ENCODE measurements around the gene CDK5RAP2. TPM values are rescaled to one million over a fixed set of nuclear protein-coding genes. Genes with fewer than 3 reads are reported as not detected.

CDK5RAP2 gene
- total RNA-seq, 1 donor from 2014 or later: 33.6 TPM

DNA sequence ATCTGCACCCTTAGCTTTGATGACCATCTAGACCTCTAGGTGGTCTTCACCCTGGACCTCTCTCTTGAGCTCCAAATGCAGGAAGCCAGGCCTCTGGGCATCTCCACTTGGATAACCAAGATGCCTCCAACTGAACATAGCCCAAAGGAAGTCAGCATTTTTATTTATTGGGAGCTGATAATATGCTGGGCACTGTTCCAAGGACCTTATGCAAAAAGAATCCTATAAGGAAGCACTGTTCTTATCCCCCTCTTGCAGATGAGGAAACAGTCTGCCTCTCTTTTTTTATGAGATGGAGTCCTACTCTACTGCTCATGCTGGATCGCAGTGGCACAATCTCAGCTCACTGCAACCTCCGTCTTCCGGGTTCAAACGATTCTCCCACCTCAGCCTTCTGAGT, 219.9 kb downstream of the CDK5RAP2 start:
- H3K36me3 ChIP-seq: no peaks in the 10 kb centered on the region
- no peak overlapping the region for H3K4me3 ChIP-seq
- H3K27me3 ChIP-seq: no peaks in the 10 kb centered on the region
- H3K4me1 ChIP-seq: no peaks in the 10 kb centered on the region
- intact Hi-C loops (cut with DNase I): no loop called here
- H3K9me3 ChIP-seq: no peaks in the 10 kb centered on the region
- DNase-seq (ENCODE audit: low spot score in 2 of 2): no peak
- no peak overlapping the region for H3K27ac ChIP-seq
- TF ChIP-seq CTCF (IDR thresholded peaks at IDR 0.05): no peak

GRCh38 chr9:120358877-120359276, 221.1 kb downstream of the CDK5RAP2 start:
- no peaks in the 10 kb centered on the region for H3K9me3 ChIP-seq
- no peak overlapping the region for H3K27ac ChIP-seq
- no peak overlapping the region for H3K4me3 ChIP-seq
- intact Hi-C loops (cut with DNase I): no loop called here
- H3K4me1 ChIP-seq: no peaks in the 10 kb centered on the region
- no peaks in the 10 kb centered on the region for H3K27me3 ChIP-seq
- TF ChIP-seq CTCF (IDR thresholded peaks at IDR 0.05): no peak
- no peak for DNase-seq (ENCODE audit: low spot score in 2 of 2)
- H3K36me3 ChIP-seq: no peaks in the 10 kb centered on the region

DNA sequence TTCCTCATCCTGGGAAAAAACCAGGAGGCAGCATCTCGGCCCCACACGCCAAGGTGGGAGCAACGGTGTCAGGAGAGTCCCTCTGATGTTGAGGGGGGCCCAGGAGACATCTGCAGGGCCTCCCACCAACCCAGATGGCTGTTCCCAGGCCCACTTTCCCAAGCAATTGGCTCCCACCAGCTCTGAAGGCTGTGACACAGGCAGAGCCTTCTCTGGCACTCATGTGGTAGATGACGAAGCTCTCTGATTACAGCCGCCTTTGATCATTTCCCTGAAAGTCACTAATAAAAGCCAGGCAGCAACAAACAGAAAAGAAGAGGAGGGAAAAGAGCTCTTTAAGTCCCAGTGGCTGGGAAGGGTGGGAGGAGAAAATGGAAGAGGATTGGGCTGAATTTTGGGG, 226.5 kb downstream of the CDK5RAP2 start:
- Histone ChIP-seq H3K4me1 (no peaks in the 10 kb centered on the region), H3K27ac (no peak overlapping the region), H3K27me3 (no peaks in the 10 kb centered on the region), H3K4me3 (no peak overlapping the region), H3K9me3 (no peaks in the 10 kb centered on the region), H3K36me3 (no peaks in the 10 kb centered on the region)
- no peak for TF ChIP-seq CTCF (IDR thresholded peaks at IDR 0.05)
- intact Hi-C loops (cut with DNase I): no loop called here
- DNase-seq (ENCODE audit: low spot score in 2 of 2): no peak

DNA sequence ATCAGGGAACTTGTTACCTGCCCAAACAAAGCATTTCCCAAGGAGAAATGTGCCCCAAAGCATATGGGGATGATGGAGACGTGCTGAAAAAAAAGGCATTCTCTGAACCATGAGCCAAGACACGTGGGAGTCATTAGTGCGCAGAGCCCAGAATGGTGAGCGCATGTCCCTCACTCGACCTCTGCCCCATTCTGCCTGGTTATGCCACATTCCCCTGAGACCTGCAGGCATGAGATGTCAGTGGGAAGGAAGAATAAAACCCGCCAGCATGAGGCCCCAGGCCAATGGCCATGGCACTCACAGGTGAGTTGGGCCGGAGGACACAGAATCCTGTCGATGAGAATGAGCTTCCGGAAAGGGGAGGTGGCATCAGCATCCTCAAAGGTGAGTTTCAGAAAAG, 228.9 kb downstream of the CDK5RAP2 start:
- Histone ChIP-seq H3K9me3 (no peaks in the 10 kb centered on the region), H3K4me3 (no peak overlapping the region), H3K27me3 (no peaks in the 10 kb centered on the region), H3K27ac (no peak overlapping the region), H3K36me3 (no peaks in the 10 kb centered on the region), H3K4me1 (no peaks in the 10 kb centered on the region)
- DNase-seq (ENCODE audit: low spot score in 2 of 2): no peak
- intact Hi-C loops (cut with DNase I): no loop called here
- no peak for TF ChIP-seq CTCF (IDR thresholded peaks at IDR 0.05)

GRCh38 chr9:120350596-120350995, 229.4 kb downstream of the CDK5RAP2 start:
- Histone ChIP-seq H3K4me3 (no peak overlapping the region), H3K4me1 (no peaks in the 10 kb centered on the region), H3K36me3 (no peaks in the 10 kb centered on the region), H3K9me3 (no peaks in the 10 kb centered on the region), H3K27me3 (no peaks in the 10 kb centered on the region), H3K27ac (no peak overlapping the region)
- TF ChIP-seq CTCF (IDR thresholded peaks at IDR 0.05): no peak
- intact Hi-C loops (cut with DNase I): no loop called here
- no peak for DNase-seq (ENCODE audit: low spot score in 2 of 2)

DNA sequence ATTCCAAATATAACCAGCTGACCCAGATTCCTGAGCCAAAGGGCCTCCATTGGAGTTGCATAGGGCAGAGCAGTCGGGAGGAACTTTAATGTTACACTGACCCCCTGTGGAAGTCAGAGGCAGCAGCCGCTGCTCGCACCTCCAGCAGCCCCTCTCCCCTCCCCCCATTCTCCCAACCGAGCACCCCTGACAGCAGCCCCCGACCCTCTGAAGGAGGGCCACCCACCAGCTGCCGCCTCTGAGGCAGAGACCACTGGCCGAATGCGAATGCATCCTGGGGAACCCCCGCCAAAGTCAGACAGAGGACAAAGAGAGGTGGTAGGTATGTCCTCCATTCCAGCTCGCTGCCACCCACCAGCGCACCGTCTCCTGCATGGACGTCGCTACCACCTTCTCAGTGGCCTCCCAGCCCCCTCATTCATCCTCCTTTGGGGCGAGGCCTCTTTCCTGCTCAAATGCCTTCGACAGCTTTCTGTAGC, 231.0 kb downstream of the CDK5RAP2 start:
- Histone ChIP-seq H3K4me1 (no peaks in the 10 kb centered on the region), H3K36me3 (no peaks in the 10 kb centered on the region), H3K4me3 (no peak overlapping the region), H3K9me3 (no peaks in the 10 kb centered on the region), H3K27ac (no peak overlapping the region), H3K27me3 (no peaks in the 10 kb centered on the region)
- no peak for DNase-seq (ENCODE audit: low spot score in 2 of 2)
- peak in 1 of 3 experiments; percentile 38 for TF ChIP-seq CTCF (IDR thresholded peaks at IDR 0.05)
- intact Hi-C loops (cut with DNase I): no loop called here

Measured in ascending aorta (tissue), 2 donors.